ENCODE results near the gene DDX41.
"Not testable (repeated sequence)": the region's sequence is repeated elsewhere in the genome, so short reads cannot be mapped to it uniquely, and the experiment has no call there.

The DDX41 gene

GRCh38 chr5:177497292-177498012 is 19.3 kb downstream of the DDX41 start, which contains the start of gene PDLIM7:
Gene PDLIM7 (minus strand): TSS chr5:177497604. CDS start chr5:177496512, 1,092 bp downstream.
- DNase-seq: peak; percentile 90

GRCh38 chr5:177496727-177497291 is 20.0 kb downstream of the DDX41 start:
- DNase-seq: no peak

- DNase-seq: no peak
Observed at GRCh38 chr5:177496070-177496726, 20.6 kb downstream of the DDX41 start.

GRCh38 chr5:177495243-177496060 is 21.3 kb downstream of the DDX41 start:
- no peak for DNase-seq

GRCh38 chr5:177494346-177495195 is 22.2 kb downstream of the DDX41 start:
- DNase-seq: no peak

GRCh38 chr5:177493795-177494345 is 22.9 kb downstream of the DDX41 start:
- no peak for DNase-seq

GRCh38 chr5:177492841-177493240 is 23.9 kb downstream of the DDX41 start:
- DNase-seq: no peak

- no peak for DNase-seq
Observed at GRCh38 chr5:177491983-177492746, 24.6 kb downstream of the DDX41 start.

- DNase-seq: no peak
Observed at GRCh38 chr5:177491429-177491945, 25.3 kb downstream of the DDX41 start.

- no peak for DNase-seq
Observed at GRCh38 chr5:177490992-177491391, 25.8 kb downstream of the DDX41 start.

- DNase-seq: no peak
Observed at GRCh38 chr5:177490311-177490991, 26.3 kb downstream of the DDX41 start.

GRCh38 chr5:177489119-177489716 is 27.5 kb downstream of the DDX41 start:
- no peak for DNase-seq

GRCh38 chr5:177487975-177488374 is 28.8 kb downstream of the DDX41 start:
- DNase-seq: no peak

- DNase-seq: no peak
Observed at GRCh38 chr5:177487144-177487543, 29.6 kb downstream of the DDX41 start.

GRCh38 chr5:177486256-177486655 is 30.5 kb downstream of the DDX41 start:
- DNase-seq: no peak

- not testable (repeated sequence) for DNase-seq
Observed at GRCh38 chr5:177485753-177486152, 31.0 kb downstream of the DDX41 start.

- no peak for DNase-seq
Observed at GRCh38 chr5:177484902-177485549, 31.7 kb downstream of the DDX41 start.

GRCh38 chr5:177483994-177484901 is 32.5 kb downstream of the DDX41 start:
- no peak for DNase-seq

All from NCI-H2227 treated with DMSO at 0.1 percent for 48 hours (cell line).